ENCODE data around the gene C19orf12.

The C19orf12 gene

GRCh38 chr19:29695765-29696564 is 19.1 kb downstream of the C19orf12 start:
- no peak for TF ChIP-seq TAF1 (IDR thresholded peaks at IDR 0.05; ENCODE audit: low read depth)
- no peak for TF ChIP-seq RAD21 (IDR thresholded peaks at IDR 0.05; ENCODE audit: low read depth)
- TF ChIP-seq MAX (IDR thresholded peaks at IDR 0.05), result no peak
- TF ChIP-seq EGR1 (IDR thresholded peaks at IDR 0.05), result no peak
- no peak for TF ChIP-seq CEBPB (IDR thresholded peaks at IDR 0.05)
- TF ChIP-seq ZBTB7A (IDR thresholded peaks at IDR 0.05; ENCODE audit: low read depth), result no peak
- TF ChIP-seq CREB1 (IDR thresholded peaks at IDR 0.05; ENCODE audit: low read depth), result no peak
- no peak for TF ChIP-seq TCF12 (IDR thresholded peaks at IDR 0.05; ENCODE audit: low read depth)
- no peak for TF ChIP-seq TEAD4 (IDR thresholded peaks at IDR 0.05)
- TF ChIP-seq YY1 (IDR thresholded peaks at IDR 0.05; ENCODE audit: low read depth), result no peak
- TF ChIP-seq EP300 (IDR thresholded peaks at IDR 0.05; ENCODE audit: borderline replicate concordance), result no peak

- TF ChIP-seq REST (IDR thresholded peaks at IDR 0.05; ENCODE audit: low read depth) (no peak), RAD21 (IDR thresholded peaks at IDR 0.05; ENCODE audit: low read depth) (peak; percentile 64)
Observed at GRCh38 chr19:29694669-29695627, 20.1 kb downstream of the C19orf12 start.

GRCh38 chr19:29694161-29694560 is 20.9 kb downstream of the C19orf12 start:
- no peak for TF ChIP-seq RAD21 (IDR thresholded peaks at IDR 0.05; ENCODE audit: low read depth)
- no peak for TF ChIP-seq TCF12 (IDR thresholded peaks at IDR 0.05; ENCODE audit: low read depth)
- TF ChIP-seq USF1 (IDR thresholded peaks at IDR 0.05), result no peak
- TF ChIP-seq CREB1 (IDR thresholded peaks at IDR 0.05; ENCODE audit: low read depth), result no peak

GRCh38 chr19:29690842-29691241 is 24.2 kb downstream of the C19orf12 start:
- TF ChIP-seq RAD21 (IDR thresholded peaks at IDR 0.05; ENCODE audit: low read depth) (peak; percentile 85), USF1 (IDR thresholded peaks at IDR 0.05) (no peak), FOXM1 (IDR thresholded peaks at IDR 0.05; ENCODE audit: borderline replicate concordance, low read depth) (no peak), NFIC (IDR thresholded peaks at IDR 0.05) (no peak), ZBTB7A (IDR thresholded peaks at IDR 0.05; ENCODE audit: low read depth) (no peak)

GRCh38 chr19:29687897-29688728 is 26.9 kb downstream of the C19orf12 start:
- TF ChIP-seq CREB1 (IDR thresholded peaks at IDR 0.05; ENCODE audit: low read depth) (no peak), FOXM1 (IDR thresholded peaks at IDR 0.05; ENCODE audit: borderline replicate concordance, low read depth) (no peak), ZBTB7A (IDR thresholded peaks at IDR 0.05; ENCODE audit: low read depth) (no peak), TCF12 (IDR thresholded peaks at IDR 0.05; ENCODE audit: low read depth) (no peak), REST (IDR thresholded peaks at IDR 0.05; ENCODE audit: low read depth) (no peak), YY1 (IDR thresholded peaks at IDR 0.05; ENCODE audit: low read depth) (no peak), NFIC (IDR thresholded peaks at IDR 0.05) (no peak), MAX (IDR thresholded peaks at IDR 0.05) (no peak), TEAD4 (IDR thresholded peaks at IDR 0.05) (no peak), EGR1 (IDR thresholded peaks at IDR 0.05) (no peak), EP300 (IDR thresholded peaks at IDR 0.05; ENCODE audit: borderline replicate concordance) (no peak), RAD21 (IDR thresholded peaks at IDR 0.05; ENCODE audit: low read depth) (no peak), USF1 (IDR thresholded peaks at IDR 0.05) (no peak)

Data from Ishikawa (cell line).